ENCODE data around the gene HPSE2.
A peak's percentile ranks its signal among the peaks of the same experiment; 100 is the strongest.

HPSE2 gene

DNA sequence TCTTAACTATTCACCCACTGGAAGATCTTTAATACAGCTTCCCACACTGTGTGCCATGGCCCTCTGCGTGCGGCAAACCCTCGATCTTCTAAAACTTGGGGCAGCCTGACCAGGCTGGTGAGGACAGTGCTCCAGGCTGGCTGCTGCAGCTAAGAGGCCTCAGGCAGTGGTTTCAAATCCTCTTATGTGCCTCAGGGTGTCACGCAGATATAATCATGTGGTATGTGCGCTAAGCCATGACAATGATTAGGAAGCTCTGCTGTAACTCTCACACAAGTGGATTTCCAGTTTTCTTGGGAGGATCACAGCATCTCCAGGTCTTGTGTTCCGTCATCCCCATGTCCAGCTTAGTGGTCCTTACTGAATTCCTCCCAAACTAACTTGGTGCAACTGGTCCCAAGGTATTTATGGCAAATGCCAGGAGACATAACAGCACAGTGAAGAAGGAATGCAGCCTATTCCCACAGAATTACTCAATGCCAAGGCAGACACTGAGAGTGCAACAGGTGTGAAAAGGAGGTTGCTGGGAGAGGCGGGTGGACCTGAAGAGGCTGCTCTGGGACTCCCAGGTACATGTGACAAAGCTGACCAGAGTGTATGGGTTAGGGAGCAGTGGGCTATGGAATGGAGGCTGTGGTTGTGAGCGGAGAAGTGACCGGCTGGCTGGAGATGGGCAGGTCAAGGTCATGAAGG is 791.2 kb downstream of the HPSE2 start:
- peaks cover 31% of the 10 kb centered on the region for H3K79me2 ChIP-seq (ENCODE audit: insufficient read depth, low read length)
- H4K20me1 ChIP-seq (ENCODE audit: insufficient read depth, low read length), result no peaks in the 10 kb centered on the region; the same call in 1 of the 2 replicates
- no peaks in the 10 kb centered on the region for H3K9me3 ChIP-seq (ENCODE audit: insufficient read depth, low read length, severe bottlenecking)
- peaks cover 32% of the 10 kb centered on the region for H3K4me1 ChIP-seq (ENCODE audit: insufficient read depth, low read length)
- no peaks in the 10 kb centered on the region for H3K27me3 ChIP-seq (ENCODE audit: insufficient read depth, low read length, poor library complexity)
- ATAC-seq (ENCODE audit: insufficient read depth, low read depth) (no peak), DNase-seq (no peak)
- no peak overlapping the region for H2AFZ ChIP-seq (ENCODE audit: low read depth, low read length)
- no peak overlapping the region for H3K27ac ChIP-seq (ENCODE audit: low read length)
- H3K4me3 ChIP-seq (ENCODE audit: low read depth in 1 of 2, low read length in 2 of 2), result peak overlapping the region in 1 of 2 experiments; percentile 99; a peak in 1 of 4 replicates
- H3K36me3 ChIP-seq (ENCODE audit: insufficient read depth, low read length), result peaks cover 51% of the 10 kb centered on the region
- no peak overlapping the region for H3K9ac ChIP-seq (ENCODE audit: low read depth, low read length)
- TF ChIP-seq, protein P1, sequence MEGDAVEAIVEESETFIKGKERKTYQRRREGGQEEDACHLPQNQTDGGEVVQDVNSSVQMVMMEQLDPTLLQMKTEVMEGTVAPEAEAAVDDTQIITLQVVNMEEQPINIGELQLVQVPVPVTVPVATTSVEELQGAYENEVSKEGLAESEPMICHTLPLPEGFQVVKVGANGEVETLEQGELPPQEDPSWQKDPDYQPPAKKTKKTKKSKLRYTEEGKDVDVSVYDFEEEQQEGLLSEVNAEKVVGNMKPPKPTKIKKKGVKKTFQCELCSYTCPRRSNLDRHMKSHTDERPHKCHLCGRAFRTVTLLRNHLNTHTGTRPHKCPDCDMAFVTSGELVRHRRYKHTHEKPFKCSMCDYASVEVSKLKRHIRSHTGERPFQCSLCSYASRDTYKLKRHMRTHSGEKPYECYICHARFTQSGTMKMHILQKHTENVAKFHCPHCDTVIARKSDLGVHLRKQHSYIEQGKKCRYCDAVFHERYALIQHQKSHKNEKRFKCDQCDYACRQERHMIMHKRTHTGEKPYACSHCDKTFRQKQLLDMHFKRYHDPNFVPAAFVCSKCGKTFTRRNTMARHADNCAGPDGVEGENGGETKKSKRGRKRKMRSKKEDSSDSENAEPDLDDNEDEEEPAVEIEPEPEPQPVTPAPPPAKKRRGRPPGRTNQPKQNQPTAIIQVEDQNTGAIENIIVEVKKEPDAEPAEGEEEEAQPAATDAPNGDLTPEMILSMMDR (IDR thresholded peaks at IDR 0.05; ENCODE audit: borderline replicate concordance, extremely low read depth, low read length, poor library complexity, severe bottlenecking), result no peak
- no peak for TF ChIP-seq EZH2 (IDR thresholded peaks at IDR 0.05; ENCODE audit: borderline replicate concordance, low read depth, low read length, severe bottlenecking)
- H3K4me2 ChIP-seq (ENCODE audit: insufficient read depth, low read length), result peak overlapping the region; percentile 85; the same call in 1 of the 2 replicates

DNA sequence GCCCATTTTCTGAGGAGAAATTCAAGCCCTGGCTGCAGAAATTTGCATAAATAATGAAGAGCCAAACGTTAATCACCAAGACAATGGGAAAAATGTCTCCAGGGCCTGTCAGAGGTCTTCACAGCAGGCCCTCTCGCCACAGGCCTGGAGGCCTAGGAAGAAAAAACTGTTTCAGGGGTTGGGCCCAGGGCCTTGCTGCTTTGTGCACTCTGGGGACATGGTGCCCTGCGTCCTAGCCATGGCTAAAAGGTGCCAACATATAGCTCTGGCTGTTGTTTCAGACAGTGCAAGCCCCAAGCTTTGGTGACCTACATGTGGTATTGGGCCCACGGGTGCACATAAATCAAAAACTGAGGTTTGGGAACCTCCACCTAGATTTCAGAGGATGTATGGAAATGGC is 796.9 kb downstream of the HPSE2 start:
- no peaks in the 10 kb centered on the region for H3K27me3 ChIP-seq (ENCODE audit: insufficient read depth, low read length, poor library complexity)
- ATAC-seq (ENCODE audit: insufficient read depth, low read depth), result no peak
- no peak overlapping the region for H3K4me2 ChIP-seq (ENCODE audit: insufficient read depth, low read length)
- H3K27ac ChIP-seq (ENCODE audit: low read length), result no peak overlapping the region
- H3K4me3 ChIP-seq (ENCODE audit: low read depth in 1 of 2, low read length in 2 of 2), result no peak overlapping the region
- H4K20me1 ChIP-seq (ENCODE audit: insufficient read depth, low read length), result no peaks in the 10 kb centered on the region; the same call in none of the 2 replicates
- no peak overlapping the region for H2AFZ ChIP-seq (ENCODE audit: low read depth, low read length)
- H3K79me2 ChIP-seq (ENCODE audit: insufficient read depth, low read length), result no peaks in the 10 kb centered on the region
- no peak overlapping the region for H3K9ac ChIP-seq (ENCODE audit: low read depth, low read length)
- peaks cover 3% of the 10 kb centered on the region for H3K9me3 ChIP-seq (ENCODE audit: insufficient read depth, low read length, severe bottlenecking)
- no peak for DNase-seq
- H3K4me1 ChIP-seq (ENCODE audit: insufficient read depth, low read length), result no peaks in the 10 kb centered on the region; the same call in 1 of the 2 replicates
- peaks cover 68% of the 10 kb centered on the region for H3K36me3 ChIP-seq (ENCODE audit: insufficient read depth, low read length)
- TF ChIP-seq, protein P1 (IDR thresholded peaks at IDR 0.05; ENCODE audit: borderline replicate concordance, extremely low read depth, low read length, poor library complexity, severe bottlenecking), result no peak
- TF ChIP-seq EZH2 (IDR thresholded peaks at IDR 0.05; ENCODE audit: borderline replicate concordance, low read depth, low read length, severe bottlenecking), result no peak

DNA sequence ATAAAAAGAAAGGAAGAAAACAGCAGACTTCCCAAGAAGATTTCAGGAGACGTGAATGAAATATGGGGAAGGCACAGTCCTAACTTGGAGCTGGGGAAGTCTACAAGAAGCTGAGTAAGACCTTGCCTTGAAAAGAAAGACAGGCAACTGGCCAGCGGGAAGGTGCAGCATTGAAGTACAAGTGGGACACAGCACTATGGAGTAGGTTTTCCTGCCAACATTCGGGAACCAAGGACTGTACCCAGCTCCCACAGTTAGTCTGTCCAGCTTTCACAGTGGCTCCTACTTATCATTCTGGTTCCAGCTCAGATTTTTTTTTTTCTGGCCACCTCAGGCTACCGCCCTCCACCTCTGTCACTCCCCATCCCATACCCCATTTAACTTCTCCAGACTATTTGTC is 798.9 kb downstream of the HPSE2 start:
- Histone ChIP-seq H3K79me2 (ENCODE audit: insufficient read depth, low read length) (no peaks in the 10 kb centered on the region), H2AFZ (ENCODE audit: low read depth, low read length) (no peak overlapping the region), H3K27me3 (ENCODE audit: insufficient read depth, low read length, poor library complexity) (no peaks in the 10 kb centered on the region), H4K20me1 (ENCODE audit: insufficient read depth, low read length) (no peaks in the 10 kb centered on the region; the same call in 1 of the 2 replicates), H3K9ac (ENCODE audit: low read depth, low read length) (no peak overlapping the region), H3K4me1 (ENCODE audit: insufficient read depth, low read length) (no peaks in the 10 kb centered on the region), H3K27ac (ENCODE audit: low read length) (no peak overlapping the region), H3K36me3 (ENCODE audit: insufficient read depth, low read length) (peaks cover 69% of the 10 kb centered on the region), H3K4me2 (ENCODE audit: insufficient read depth, low read length) (no peak overlapping the region), H3K9me3 (ENCODE audit: insufficient read depth, low read length, severe bottlenecking) (peaks cover 18% of the 10 kb centered on the region), H3K4me3 (ENCODE audit: low read depth in 1 of 2, low read length in 2 of 2) (no peak overlapping the region)
- ATAC-seq (ENCODE audit: insufficient read depth, low read depth) (no peak), DNase-seq (no peak)
- TF ChIP-seq, protein P1 (IDR thresholded peaks at IDR 0.05; ENCODE audit: borderline replicate concordance, extremely low read depth, low read length, poor library complexity, severe bottlenecking), result no peak
- no peak for TF ChIP-seq EZH2 (IDR thresholded peaks at IDR 0.05; ENCODE audit: borderline replicate concordance, low read depth, low read length, severe bottlenecking)

Data from DND-41 (cell line).